ENCODE data around the gene PPP2R1B. TPM values are rescaled to one million over a fixed set of nuclear protein-coding genes. Genes with fewer than 3 reads are reported as not detected.

PPP2R1B gene
- total RNA-seq, 1 experiment from 2014 or later, result 105 TPM

DNA sequence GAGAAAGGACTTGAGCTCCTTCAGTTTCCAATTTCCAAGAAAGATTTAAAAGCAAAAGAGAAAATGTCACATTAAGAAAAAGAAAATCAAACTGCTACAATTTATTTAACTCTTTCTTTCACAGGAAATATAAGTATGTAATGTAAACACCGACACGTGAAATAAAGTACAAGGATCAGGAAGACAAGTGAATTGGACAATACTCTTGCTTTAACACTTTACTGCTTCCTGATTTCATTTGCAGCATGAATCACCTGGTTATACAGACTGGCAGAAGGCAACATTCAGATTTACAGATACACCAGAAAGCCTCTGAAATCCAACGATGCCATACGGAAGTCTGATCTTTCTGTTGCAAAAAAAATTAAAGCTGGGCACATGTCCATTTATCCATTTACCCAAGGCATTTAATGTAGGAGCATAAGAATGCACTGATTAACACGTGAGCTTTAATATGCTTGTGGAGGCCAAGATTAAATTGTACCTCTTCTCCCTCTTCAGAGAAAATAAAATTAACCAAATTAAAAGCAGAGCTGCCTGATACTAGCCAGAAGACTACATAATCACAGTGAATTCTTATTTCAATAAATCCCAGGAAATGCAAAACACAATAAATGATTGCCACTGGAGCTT is 16.0 kb upstream of the PPP2R1B start:
- no peak overlapping the region for H2BK12ac ChIP-seq (ENCODE audit: insufficient read length, low read depth, low read length)
- H2BK15ac ChIP-seq (ENCODE audit: low read depth, low read length), result no peak overlapping the region
- no peak overlapping the region for H2BK5ac ChIP-seq (ENCODE audit: insufficient read length, low read length)
- no peak overlapping the region for H3K4me3 Mint-ChIP-seq
- H3K9ac ChIP-seq (ENCODE audit: extremely low read depth, insufficient read length, low read length), result no peak overlapping the region
- no peaks in the 10 kb centered on the region for H3K9me3 Mint-ChIP-seq
- no peaks in the 10 kb centered on the region for H3K79me1 ChIP-seq (ENCODE audit: insufficient read depth, low read depth, low read length, poor library complexity, severe bottlenecking)
- H3K27me3 ChIP-seq (ENCODE audit: insufficient read depth, low read length), result no peaks in the 10 kb centered on the region
- H2BK120ac ChIP-seq (ENCODE audit: low read depth, low read length, poor library complexity, severe bottlenecking), result no peak overlapping the region
- H3K27ac ChIP-seq (ENCODE audit: insufficient read length, low read depth, low read length), result no peak overlapping the region
- H3K18ac ChIP-seq (ENCODE audit: insufficient read length, low read depth, low read length), result no peak overlapping the region
- no peak overlapping the region for H4K5ac ChIP-seq (ENCODE audit: insufficient read length, low read depth, low read length)
- H3K4me1 ChIP-seq (ENCODE audit: insufficient read depth, low read length), result no peaks in the 10 kb centered on the region
- no peak overlapping the region for H3K4ac ChIP-seq (ENCODE audit: low read depth, low read length)
- DNase-seq, result no peak
- H3K27me3 Mint-ChIP-seq (ENCODE audit: low read depth), result no peaks in the 10 kb centered on the region
- no peak overlapping the region for H2BK20ac ChIP-seq (ENCODE audit: low read depth, low read length, poor library complexity, severe bottlenecking)
- no peaks in the 10 kb centered on the region for H3K79me2 ChIP-seq (ENCODE audit: insufficient read depth, low read length)
- no CpG with 5 or more reads among the region's 5 CpGs for WGBS (ENCODE audit: extremely low coverage, insufficient read length, low lambda C conversion rate)
- no peaks in the 10 kb centered on the region for H3K23me2 ChIP-seq (ENCODE audit: insufficient read length, low read depth, low read length, poor library complexity, severe bottlenecking)
- H3K36me3 Mint-ChIP-seq (ENCODE audit: insufficient read depth in 1 of 3, low read depth in 3 of 3), result peaks cover 0 to 4% (median 0%) of the 10 kb centered on the region in 3 experiments; a peak in 2 of 7 replicates
- H3K9me3 ChIP-seq (ENCODE audit: control insufficient read depth, low read depth, low read length), result no peaks in the 10 kb centered on the region
- H4K8ac ChIP-seq (replicated peaks; ENCODE audit: insufficient read length, low read depth, low read length), result no peak overlapping the region
- no peak overlapping the region for H2AFZ ChIP-seq (ENCODE audit: low read length)
- no peaks in the 10 kb centered on the region for H4K20me1 ChIP-seq (ENCODE audit: control insufficient read depth, insufficient read depth, insufficient read length)
- H3K27ac Mint-ChIP-seq, result no peak overlapping the region
- no peak overlapping the region for H3K56ac ChIP-seq (ENCODE audit: insufficient read length, low read depth, low read length)
- H3K4me2 ChIP-seq (ENCODE audit: insufficient read depth, insufficient read length, low read length), result no peak overlapping the region
- H3K14ac ChIP-seq (ENCODE audit: insufficient read depth, low read length), result no peak overlapping the region
- TF ChIP-seq CTCF (conservative IDR thresholded peaks at IDR 0.05), result no peak
- no peak overlapping the region for H2AK5ac ChIP-seq (ENCODE audit: insufficient read length, low read length)
- no peak overlapping the region for H4K91ac ChIP-seq (ENCODE audit: insufficient read length, low read depth, low read length)
- H3T11ph ChIP-seq (ENCODE audit: low read length), result no peak overlapping the region
- H3K4me1 Mint-ChIP-seq, result no peaks in the 10 kb centered on the region
- no peak overlapping the region for H3K23ac ChIP-seq (ENCODE audit: insufficient read length, low read depth, low read length)
